GM12878 (cell line): ENCODE results near the gene ZSCAN32. TPM values are rescaled to one million over a fixed set of nuclear protein-coding genes. Genes with fewer than 3 reads are reported as not detected.

Source experiments
- ATAC-seq: fragments of 200-7000 bp; cut with Tn5 transposase; 3 replicates; pipeline ENCODE4 v1.9.1; 2020; ENCODE audit warnings: mild to moderate bottlenecking, moderate library complexity
- BruUV-seq: library from RNA; stranded (reverse); fragments of 400-500 nt; replicated peaks from 2 replicates; lab custom pipeline; 2021; lab: Mats Ljungman, UMichigan
- CTCF ChIA-PET: fragments of 300-600 bp; sonication (Branson Sonifier 250); formaldehyde crosslinking; extraction: SDS; loops from one replicate; lab custom pipeline; 2021; ENCODE audit warnings: inconsistent platforms; lab: Yijun Ruan, JAX
- POLR2A ChIA-PET: fragments of 350-600 bp; formaldehyde crosslinking; extraction: SDS; loops from one replicate; lab custom pipeline; 2021; ENCODE audit warnings: inconsistent platforms; lab: Charles Lee
- RAD21 ChIA-PET: fragments of 300-600 bp; sonication (Branson Sonifier 250); formaldehyde crosslinking; loops from one replicate; lab custom pipeline; 2023; ENCODE audit warnings: antibody characterized with exemption; ENCODE audit not compliant: unreplicated experiment; lab: Charles Lee
- SMC1A ChIA-PET: fragments of 300-600 bp; sonication (Branson Sonifier 250); formaldehyde crosslinking; loops from one replicate; lab custom pipeline; 2023; ENCODE audit not compliant: unreplicated experiment, uncharacterized antibody; lab: Charles Lee
- DNase-seq: peaks from one replicate; pipeline ENCODE4 v3.0.0-alpha.2; 2011; ENCODE audit warnings: low read depth, low spot score
- FAIRE-seq: peaks from 3 replicates; lab custom pipeline; 2011; peaks lifted over from hg19 to GRCh38; lab: Jason Lieb, UNC
- H2AFZ ChIP-seq: 2 replicates; pipeline ENCODE4 v1.6.0; 2011; ENCODE audit warnings: low read depth, low read length, control low read depth; ENCODE audit not compliant: control insufficient read depth
- H3K27ac ChIP-seq: 2 replicates; pipeline ENCODE4 v1.5.1; 2011; ENCODE audit warnings: control low read depth; ENCODE audit not compliant: control insufficient read depth, insufficient read depth
- H3K27me3 ChIP-seq, 2 experiments: replicated peaks in 1 of 2; 2 replicates each; pipeline versions ENCODE4 v1.6.0 to v1.6.1; 2011; ENCODE audit warnings: low read length in 1 of 2; ENCODE audit not compliant: control insufficient read depth in 2 of 2, insufficient read depth in 2 of 2
- H3K36me3 ChIP-seq, 2 experiments: 2 replicates each; pipeline ENCODE4 v1.5.1; 2011; ENCODE audit warnings: low read length in 1 of 2; ENCODE audit not compliant: control insufficient read depth in 2 of 2, insufficient read depth in 2 of 2
- H3K4me1 ChIP-seq: 2 replicates; pipeline ENCODE4 v1.6.1; 2011; ENCODE audit warnings: mild to moderate bottlenecking, low read length, moderate library complexity, mixed read lengths; ENCODE audit not compliant: control insufficient read depth, insufficient read depth
- H3K4me2 ChIP-seq: 2 replicates; pipeline ENCODE4 v1.6.0; 2011; ENCODE audit warnings: control low read depth; ENCODE audit not compliant: control insufficient read depth, insufficient read depth
- H3K4me3 ChIP-seq: fragments of 200-600 bp; sonication (generic); 2 replicates; pipeline ENCODE4 v1.5.1; 2016
- H3K79me2 ChIP-seq: 2 replicates; pipeline ENCODE4 v1.6.0; 2011; ENCODE audit warnings: low read length; ENCODE audit not compliant: control insufficient read depth, insufficient read depth
- H3K9ac ChIP-seq: 2 replicates; pipeline ENCODE4 v1.8.0; 2011; ENCODE audit warnings: low read length, control low read depth, mixed read lengths; ENCODE audit not compliant: control insufficient read depth, insufficient read depth
- H3K9me3 ChIP-seq: replicated peaks from 3 replicates; pipeline ENCODE4 v1.5.1; 2011; ENCODE audit warnings: mild to moderate bottlenecking, low read length; ENCODE audit not compliant: control insufficient read depth, insufficient read depth
- H4K20me1 ChIP-seq: 2 replicates; pipeline ENCODE4 v1.6.0; 2011; ENCODE audit not compliant: control insufficient read depth, insufficient read depth
- CBX5 ChIP-seq: sonication (generic); IDR thresholded peaks from 2 replicates; pipeline ENCODE4 v1.6.1; 2016; ENCODE audit warnings: low read depth, moderate library complexity, mild to moderate bottlenecking, inconsistent platforms
- CHD1 ChIP-seq: IDR thresholded peaks from 2 replicates; pipeline ENCODE4 v1.6.1; 2012; ENCODE audit warnings: low read depth, low read length, improper control_type of control experiment
- E4F1 ChIP-seq: fragments of 450-650 bp; IDR thresholded peaks from 2 replicates; pipeline ENCODE4 v1.6.1; 2018; ENCODE audit warnings: borderline replicate concordance, mild to moderate bottlenecking; ENCODE audit not compliant: partially characterized antibody
- EGR1 ChIP-seq, 2 experiments: IDR thresholded peaks; 1 replicate in 1 of 2; 2 replicates in 1 of 2; pipeline ENCODE4 v1.6.1; 2011 to 2012; ENCODE audit warnings: low read depth in 2 of 2, low read length in 2 of 2, borderline replicate concordance in 1 of 2, mild to moderate bottlenecking in 1 of 2, moderate library complexity in 1 of 2
- ESRRA ChIP-seq: IDR thresholded peaks from 2 replicates; pipeline ENCODE4 v1.6.1; 2012; ENCODE audit warnings: mild to moderate bottlenecking, low read length, improper control_type of control experiment
- FOXM1 ChIP-seq: IDR thresholded peaks from 2 replicates; pipeline ENCODE4 v1.6.1; 2012; ENCODE audit warnings: low read depth, mild to moderate bottlenecking, inconsistent platforms, low read length, moderate library complexity
- GATAD2B ChIP-seq: fragments of 450-650 bp; conservative IDR thresholded peaks from 2 replicates; pipeline ENCODE4 v1.6.1; 2017; ENCODE audit warnings: low read depth, mild to moderate bottlenecking, moderate library complexity
- IRF3 ChIP-seq: fragments of 450-650 bp; IDR thresholded peaks from 2 replicates; pipeline ENCODE4 v1.6.1; 2014; ENCODE audit warnings: mild to moderate bottlenecking
- KDM1A ChIP-seq: fragments of 200-600 bp; sonication (generic); IDR thresholded peaks from 2 replicates; pipeline ENCODE4 v1.6.1; 2016; ENCODE audit warnings: borderline replicate concordance
- PAX8 ChIP-seq: fragments of 450-650 bp; IDR thresholded peaks from 2 replicates; pipeline ENCODE4 v1.6.1; 2017; ENCODE audit warnings: mild to moderate bottlenecking, moderate library complexity
- POU2F2 ChIP-seq: IDR thresholded peaks from 3 replicates; pipeline ENCODE4 v1.6.1; 2011; ENCODE audit warnings: low read depth, mild to moderate bottlenecking, low read length, borderline replicate concordance
- RCOR1 ChIP-seq: conservative IDR thresholded peaks from 2 replicates; pipeline ENCODE4 v1.6.1; 2012; ENCODE audit warnings: low read depth, low read length, improper control_type of control experiment
- SMAD5 ChIP-seq: IDR thresholded peaks from 2 replicates; pipeline ENCODE4 v1.6.1; 2016; ENCODE audit warnings: antibody characterized with exemption, low read depth
- TARDBP ChIP-seq: IDR thresholded peaks from 2 replicates; pipeline ENCODE4 v1.6.1; 2016; ENCODE audit warnings: borderline replicate concordance
- TCF3 ChIP-seq: IDR thresholded peaks from 2 replicates; pipeline ENCODE4 v1.6.1; 2012; ENCODE audit warnings: low read depth, mild to moderate bottlenecking, low read length, borderline replicate concordance; ENCODE audit not compliant: insufficient read depth
- WRNIP1 ChIP-seq: IDR thresholded peaks from 2 replicates; pipeline ENCODE4 v1.6.1; 2011; ENCODE audit warnings: low read depth, low read length, improper control_type of control experiment, borderline replicate concordance
- ZNF592 ChIP-seq: fragments of 450-650 bp; IDR thresholded peaks from 2 replicates; pipeline ENCODE4 v1.6.1; 2017; ENCODE audit warnings: mild to moderate bottlenecking, moderate library complexity
- WGBS: methylation state at CpG from one replicate; pipeline ENCODE4 v1.1.6; 2016; ENCODE audit warnings: low lambda C conversion rate; ENCODE audit not compliant: insufficient replicate concordance, insufficient coverage; ENCODE audit errors: missing lambda C conversion rate; 5-methylcytosine and 5-hydroxymethylcytosine counted together
- in situ Hi-C: fragments of 300-500 bp; cut with MboI; formaldehyde crosslinking; loops from 9 replicates; pipeline ENCODE4 v1.14.3; 2018; ENCODE audit warnings: mixed read lengths
- intact Hi-C: fragments of 100-400 bp; cut with micrococcal nuclease; formaldehyde crosslinking; loops from one replicate; pipeline ENCODE4 v1.14.2; 2022; ENCODE audit not compliant: unreplicated experiment
- polyA plus RNA-seq, 11 experiments: library from polyadenylated mRNA; depleted of rRNA in 4 of 11; unstranded in 6 of 11; stranded (reverse) in 5 of 11; fragments of >200 nt; fragmentation: Nextera tagmentation in 4 of 11; fragmentation: Illumina TruSeq in 1 of 11; extraction: Ambion mirVana in 4 of 11; extraction: Trizol in 1 of 11; gene quantifications; 1 replicate in 1 of 11; 2 replicates in 10 of 11; pipeline versions ENCODE4 v1.2.1 to v1.2.3, GENCODE V29; 2011 to 2016; ENCODE audit warnings: inconsistent platforms in 2 of 11, missing spikeins in 2 of 11, low read depth in 1 of 11
- total RNA-seq, 4 experiments: library from RNA; depleted of rRNA in 3 of 4; stranded (reverse); fragments of >200 nt in 3 of 4; fragmentation: Illumina TruSeq in 1 of 4; extraction: Trizol in 1 of 4; gene quantifications; 2 replicates each; pipeline versions ENCODE4 v1.2.1 to v1.2.3, GENCODE V29; 2013 to 2021

ZSCAN32 gene
- total and polyA plus RNA-seq, 10 of the 15 experiments (the other 5 are each of a cell fraction or from before 2014, with no cell fraction given) = 9.6 to 23.8 (median 15.5) TPM

GRCh38 chr16:3377917-3378316 is 22.9 kb downstream of the ZSCAN32 start (continued):
- TF ChIP-seq KDM1A (no peak), ESRRA (no peak), RCOR1 (no peak), E4F1 (no peak), EGR1 (IDR thresholded peaks at IDR 0.05; ENCODE audit: borderline replicate concordance in 1 of 2, low read depth in 2 of 2, low read length in 2 of 2) (no peak)

- in situ Hi-C loops = no loop called here
- intact Hi-C loops = no loop called here
- H3K9ac ChIP-seq = no peak overlapping the region
- no peaks in the 10 kb centered on the region for H3K27me3 ChIP-seq
- no peak overlapping the region for H2AFZ ChIP-seq
- CTCF ChIA-PET = no interaction called here
- H3K4me3 ChIP-seq = no peak overlapping the region
- ATAC-seq (no peak), DNase-seq (no peak), FAIRE-seq (no peak)
- H4K20me1 ChIP-seq = no peaks in the 10 kb centered on the region
- WGBS = 93% methylated on average over 5 of the region's 5 CpGs
- TF ChIP-seq CBX5 (no peak), TCF3 (no peak), ZNF592 (no peak), TARDBP (no peak), GATAD2B (no peak), POU2F2 (no peak), SMAD5 (no peak), IRF3 (no peak), WRNIP1 (no peak), FOXM1 (no peak), CHD1 (no peak), PAX8 (no peak)
- no peaks in the 10 kb centered on the region for H3K36me3 ChIP-seq
- RAD21 ChIA-PET = no interaction called here
- no TSS peak for BruUV-seq
- SMC1A ChIA-PET = no interaction called here
- H3K79me2 ChIP-seq = no peaks in the 10 kb centered on the region
- peaks cover 9% of the 10 kb centered on the region; the same call in 2 of the 3 replicates for H3K9me3 ChIP-seq
- H3K4me2 ChIP-seq = no peak overlapping the region
- POLR2A ChIA-PET = no interaction called here
- no peak overlapping the region for H3K27ac ChIP-seq
- no peaks in the 10 kb centered on the region for H3K4me1 ChIP-seq
These were observed 25.1 kb downstream of the ZSCAN32 start for GRCh38 chr16:3375680-3376079.
